ENCODE data around the gene ITGB6. TPM values are rescaled to one million over a fixed set of nuclear protein-coding genes. Genes with fewer than 3 reads are reported as not detected.

Gene ITGB6
- 10 to 100 TPM; 10.7 to 20.3 (median 19.6) TPM for polyA plus RNA-seq (ENCODE audit: insufficient read length in 3 of 3)
- long read RNA-seq, donor 1, result 0 reads
- long read RNA-seq, donor 2, full-length matches to known transcripts, result 1 of 1 reads
- long read RNA-seq, donor 2, partial matches to known transcripts, result 0 of 1 reads
- long read RNA-seq, donor 2, other reads (novel, unspliced or antisense), result 0 of 1 reads
- long read RNA-seq, donor 3, full-length matches to known transcripts, result 7 of 7 reads
- long read RNA-seq, donor 3, partial matches to known transcripts, result 0 of 7 reads
- long read RNA-seq, donor 3, other reads (novel, unspliced or antisense), result 0 of 7 reads
- long read RNA-seq, donor 4, result 0 reads
- long read RNA-seq, donor 5, result 0 reads
- long read RNA-seq, donor 6, partial matches to known transcripts, result 5 of 5 reads
- long read RNA-seq, donor 6, other reads (novel, unspliced or antisense), result 0 of 5 reads
- long read RNA-seq, donor 7, full-length matches to known transcripts, result 2 of 11 reads
- long read RNA-seq, donor 7, partial matches to known transcripts, result 9 of 11 reads
- long read RNA-seq, donor 7, other reads (novel, unspliced or antisense), result 0 of 11 reads
- long read RNA-seq, donor 8, full-length matches to known transcripts, result 1 of 1 reads
- long read RNA-seq, donor 8, partial matches to known transcripts, result 0 of 1 reads
- long read RNA-seq, donor 8, other reads (novel, unspliced or antisense), result 0 of 1 reads
- long read RNA-seq, donor 9, full-length matches to known transcripts, result 2 of 2 reads
- long read RNA-seq, donor 9, partial matches to known transcripts, result 0 of 2 reads
- long read RNA-seq, donor 9, other reads (novel, unspliced or antisense), result 0 of 2 reads
- long read RNA-seq, donor 10, result 0 reads
- long read RNA-seq, donor 11, partial matches to known transcripts, result 5 of 5 reads
- long read RNA-seq, donor 11, other reads (novel, unspliced or antisense), result 0 of 5 reads
- long read RNA-seq, donor 12, result 0 reads
- long read RNA-seq, donor 13, full-length matches to known transcripts, result 2 of 8 reads
- long read RNA-seq, donor 13, partial matches to known transcripts, result 6 of 8 reads
- long read RNA-seq, donor 13, other reads (novel, unspliced or antisense), result 0 of 8 reads
- long read RNA-seq, donor 14, full-length matches to known transcripts, result 1 of 1 reads
- long read RNA-seq, donor 14, partial matches to known transcripts, result 0 of 1 reads
- long read RNA-seq, donor 14, other reads (novel, unspliced or antisense), result 0 of 1 reads
- long read RNA-seq, donor 15, result 0 reads
- long read RNA-seq, donor 16, full-length matches to known transcripts, result 1 of 9 reads
- long read RNA-seq, donor 16, partial matches to known transcripts, result 8 of 9 reads
- long read RNA-seq, donor 16, other reads (novel, unspliced or antisense), result 0 of 9 reads

GRCh38 chr2:160199683-160200389, at the start of gene ITGB6:
TSS of gene ITGB6 (minus strand) at chr2:160200272. CDS start at chr2:160200063, 209 bp downstream.
- DNase-seq (ENCODE audit: extremely low read depth in 1 of 11, low read depth in 9 of 11, low spot score in 4 of 11), result no peak

- no peak for DNase-seq (ENCODE audit: extremely low read depth in 1 of 11, low read depth in 9 of 11, low spot score in 4 of 11)
Measured at GRCh38 chr2:160247296-160248035, 47.4 kb upstream of the ITGB6 start.

- DNase-seq (ENCODE audit: extremely low read depth in 1 of 11, low read depth in 9 of 11, low spot score in 4 of 11), result no peak
Measured at GRCh38 chr2:160246356-160246755, 46.3 kb upstream of the ITGB6 start.

- no peak for DNase-seq (ENCODE audit: extremely low read depth in 1 of 11, low read depth in 9 of 11, low spot score in 4 of 11)
Measured at GRCh38 chr2:160245614-160246155, 45.6 kb upstream of the ITGB6 start.

- no peak for DNase-seq (ENCODE audit: extremely low read depth in 1 of 11, low read depth in 9 of 11, low spot score in 4 of 11)
Measured at GRCh38 chr2:160242893-160243564, 43.0 kb upstream of the ITGB6 start.

GRCh38 chr2:160241251-160242137, 41.4 kb upstream of the ITGB6 start:
- no peak for DNase-seq (ENCODE audit: extremely low read depth in 1 of 11, low read depth in 9 of 11, low spot score in 4 of 11)

- no peak for DNase-seq (ENCODE audit: extremely low read depth in 1 of 11, low read depth in 9 of 11, low spot score in 4 of 11)
Measured at GRCh38 chr2:160239436-160239835, 39.4 kb upstream of the ITGB6 start.

GRCh38 chr2:160238392-160238791, 38.3 kb upstream of the ITGB6 start:
- DNase-seq (ENCODE audit: extremely low read depth in 1 of 11, low read depth in 9 of 11, low spot score in 4 of 11), result no peak

- DNase-seq (ENCODE audit: extremely low read depth in 1 of 11, low read depth in 9 of 11, low spot score in 4 of 11), result no peak
Measured at GRCh38 chr2:160232905-160233475, 32.9 kb upstream of the ITGB6 start.

GRCh38 chr2:160229591-160229990, 29.5 kb upstream of the ITGB6 start:
- no peak for DNase-seq (ENCODE audit: extremely low read depth in 1 of 11, low read depth in 9 of 11, low spot score in 4 of 11)

- peak in 1 of 11 donors; percentile 63 for DNase-seq (ENCODE audit: extremely low read depth in 1 of 11, low read depth in 9 of 11, low spot score in 4 of 11)
Measured at GRCh38 chr2:160228141-160228917, 28.3 kb upstream of the ITGB6 start.

- DNase-seq (ENCODE audit: extremely low read depth in 1 of 11, low read depth in 9 of 11, low spot score in 4 of 11), result no peak
Measured at GRCh38 chr2:160227293-160227915, 27.3 kb upstream of the ITGB6 start.

- DNase-seq (ENCODE audit: extremely low read depth in 1 of 11, low read depth in 9 of 11, low spot score in 4 of 11), result no peak
Measured at GRCh38 chr2:160226367-160226766, 26.3 kb upstream of the ITGB6 start.

- DNase-seq (ENCODE audit: extremely low read depth in 1 of 11, low read depth in 9 of 11, low spot score in 4 of 11), result no peak
Measured at GRCh38 chr2:160225722-160226121, 25.6 kb upstream of the ITGB6 start.

- no peak for DNase-seq (ENCODE audit: extremely low read depth in 1 of 11, low read depth in 9 of 11, low spot score in 4 of 11)
Measured at GRCh38 chr2:160224507-160224906, 24.4 kb upstream of the ITGB6 start.
